ENCODE measurements around the gene LPCAT2. TPM values are rescaled to one million over a fixed set of nuclear protein-coding genes. Genes with fewer than 3 reads are reported as not detected.

LPCAT2 gene
- total and polyA plus RNA-seq, 2 of the 13 experiments (the other 11 are each of a cell fraction or from before 2014, with no cell fraction given): 9.9 to 17.6 TPM

DNA sequence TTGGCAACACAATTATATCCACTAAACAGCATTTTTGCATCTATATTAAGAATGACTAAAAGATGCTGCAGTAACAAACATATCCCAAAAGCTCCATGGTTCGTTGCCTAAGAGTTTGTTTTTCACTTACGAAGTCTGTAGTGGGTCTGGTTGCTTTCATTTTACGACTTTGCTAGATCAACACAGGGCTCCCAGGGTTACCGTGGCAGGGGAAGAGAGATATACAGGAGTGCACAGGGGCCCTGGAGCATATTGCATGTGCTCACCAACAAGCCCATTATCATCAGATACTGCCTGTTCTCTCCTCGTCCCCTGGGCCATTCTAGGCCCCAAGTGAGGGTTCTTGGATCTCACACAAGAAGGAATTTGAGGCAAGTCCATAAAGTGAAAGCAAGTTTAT is 33.0 kb upstream of the LPCAT2 start:
- peaks cover 15% of the 10 kb centered on the region for H3K4me1 ChIP-seq (ENCODE audit: insufficient read depth, low read length)
- no peak overlapping the region for H2AFZ ChIP-seq (ENCODE audit: low read length)
- DNase-seq (ENCODE audit: low spot score) (no peak), ATAC-seq (peak; percentile 28; the same call in 1 of the 3 replicates), FAIRE-seq (no peak)
- H3K9ac ChIP-seq (ENCODE audit: insufficient read depth, low read depth, low read length): no peak overlapping the region
- peaks cover 4 to 49% of the 10 kb centered on the region in 2 experiments; a peak in 4 of 5 replicates for H3K27me3 ChIP-seq (ENCODE audit: control insufficient read depth in 1 of 2, insufficient read depth in 2 of 2, low read length in 2 of 2)
- POLR2A ChIA-PET: no interaction called here
- WGBS (ENCODE audit: low lambda C conversion rate): 2% methylated on average over 5 of the region's 5 CpGs
- H4K20me1 ChIP-seq (ENCODE audit: insufficient read depth, low read length): no peaks in the 10 kb centered on the region
- no peaks in the 10 kb centered on the region for H3K9me3 ChIP-seq (ENCODE audit: low read length)
- TF ChIP-seq ZNF12 (CRISPR knock-in tag; IDR thresholded peaks at IDR 0.05): 0 out of 2 replicates have a peak, but pooled peaks have one; percentile 47
- no peak for TF ChIP-seq ZNF484 (CRISPR knock-in tag; IDR thresholded peaks at IDR 0.05; ENCODE audit: borderline replicate concordance, low read depth)
- H3K4me3 ChIP-seq (replicated peaks in 1 of 3; ENCODE audit: insufficient read depth in 1 of 3, low read depth in 2 of 3, low read length in 3 of 3): no peak overlapping the region
- no TSS peak for BruUV-seq (replicated peaks)
- intact Hi-C loops (cut with micrococcal nuclease; ENCODE audit: unreplicated experiment) (no loop called here), in situ Hi-C loops (cut with HindIII; ENCODE audit: extremely low pct_ligation_motif_present, low pct_unique_long_range_greater_than_20kb) (no loop called here)
- CTCF ChIA-PET (ENCODE audit: low intra/inter-chr PET ratio, low total read pairs): no interaction called here
- no peak overlapping the region for H3K27ac ChIP-seq (ENCODE audit: extremely low read length, insufficient read depth, low read length)
- H3K79me2 ChIP-seq (ENCODE audit: insufficient read depth, low read length): no peaks in the 10 kb centered on the region
- H3K4me2 ChIP-seq (ENCODE audit: low read depth, low read length): peak overlapping the region; percentile 8; the same call in 1 of the 2 replicates
- no peaks in the 10 kb centered on the region for H3K36me3 ChIP-seq (replicated peaks in 1 of 2; ENCODE audit: control insufficient read depth in 1 of 2, insufficient read depth in 2 of 2, low read length in 2 of 2)

DNA sequence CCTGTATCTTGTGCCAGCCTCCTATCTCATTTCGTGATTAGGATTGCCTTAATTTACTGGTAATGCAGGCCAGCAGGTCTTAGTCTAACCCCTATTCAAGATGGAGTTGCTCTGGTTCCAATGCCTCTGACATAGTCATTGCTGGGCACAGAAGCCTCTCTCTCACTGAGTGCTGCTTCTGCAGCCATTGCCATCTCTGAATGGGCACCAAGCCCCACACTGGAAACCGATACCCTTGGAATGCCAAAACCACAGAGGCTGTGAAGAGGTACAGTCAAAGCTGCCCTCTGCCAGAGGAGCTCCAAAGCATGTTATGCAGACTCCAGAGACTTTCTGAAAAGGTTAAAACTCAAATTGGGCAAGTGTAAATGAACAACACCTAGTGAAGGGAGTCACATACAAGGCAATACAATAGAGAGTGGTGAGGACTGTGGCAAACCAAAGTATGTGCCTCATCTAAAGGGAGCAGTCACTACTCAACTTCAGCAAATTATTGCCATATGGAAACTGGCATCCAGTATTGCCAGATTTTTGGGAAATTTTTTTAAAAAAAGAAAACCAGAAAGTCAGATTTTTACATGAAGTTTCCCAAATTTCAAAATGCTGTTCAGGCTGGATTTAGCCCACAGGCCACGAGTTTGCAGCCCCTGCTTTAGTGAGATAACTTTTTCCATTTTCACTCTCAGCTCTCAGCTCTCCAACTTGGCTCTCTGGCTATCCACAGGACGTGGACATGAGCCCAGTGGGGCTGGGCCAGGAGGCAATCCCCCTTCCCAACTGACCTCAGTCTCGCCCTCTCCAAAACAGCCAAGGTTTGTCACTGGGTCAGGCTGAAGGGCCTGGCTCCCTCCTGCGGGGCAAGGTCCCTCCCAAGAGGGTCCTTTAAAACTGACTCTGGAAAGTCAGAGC is 32.0 kb upstream of the LPCAT2 start:
- no TSS peak for BruUV-seq (replicated peaks)
- FAIRE-seq: no peak
- H3K4me3 ChIP-seq (replicated peaks in 1 of 3; ENCODE audit: insufficient read depth in 1 of 3, low read depth in 2 of 3, low read length in 3 of 3): no peak overlapping the region
- ATAC-seq: no peak
- in situ Hi-C loops (cut with HindIII; ENCODE audit: extremely low pct_ligation_motif_present, low pct_unique_long_range_greater_than_20kb) (no loop called here), intact Hi-C loops (cut with micrococcal nuclease; ENCODE audit: unreplicated experiment) (no loop called here)
- no peak for DNase-seq (ENCODE audit: low spot score)
- no peak overlapping the region for H3K9ac ChIP-seq (ENCODE audit: insufficient read depth, low read depth, low read length)
- H3K27me3 ChIP-seq (ENCODE audit: control insufficient read depth in 1 of 2, insufficient read depth in 2 of 2, low read length in 2 of 2): peaks cover 4 to 44% of the 10 kb centered on the region in 2 experiments; a peak in 4 of 5 replicates
- no peaks in the 10 kb centered on the region for H3K36me3 ChIP-seq (replicated peaks in 1 of 2; ENCODE audit: control insufficient read depth in 1 of 2, insufficient read depth in 2 of 2, low read length in 2 of 2)
- CTCF ChIA-PET (ENCODE audit: low intra/inter-chr PET ratio, low total read pairs): no interaction called here
- H3K27ac ChIP-seq (ENCODE audit: extremely low read length, insufficient read depth, low read length): no peak overlapping the region
- H3K4me1 ChIP-seq (ENCODE audit: insufficient read depth, low read length): peaks cover 15% of the 10 kb centered on the region
- 41% methylated on average over 6 of the region's 6 CpGs for WGBS (ENCODE audit: low lambda C conversion rate)
- no peak overlapping the region for H2AFZ ChIP-seq (ENCODE audit: low read length)
- no peak overlapping the region for H3K4me2 ChIP-seq (ENCODE audit: low read depth, low read length)
- H3K79me2 ChIP-seq (ENCODE audit: insufficient read depth, low read length): no peaks in the 10 kb centered on the region
- no peaks in the 10 kb centered on the region for H4K20me1 ChIP-seq (ENCODE audit: insufficient read depth, low read length)
- POLR2A ChIA-PET: no interaction called here
- no peaks in the 10 kb centered on the region for H3K9me3 ChIP-seq (ENCODE audit: low read length)
- no peak for TF ChIP-seq ZNF616 (CRISPR knock-in tag; IDR thresholded peaks at IDR 0.05; ENCODE audit: low read depth)
- TF ChIP-seq FOXJ3 (CRISPR knock-in tag; IDR thresholded peaks at IDR 0.05; ENCODE audit: borderline replicate concordance): no peak
- TF ChIP-seq GTF2F1 (IDR thresholded peaks at IDR 0.05; ENCODE audit: low read length): no peak
- TF ChIP-seq, protein P1, sequence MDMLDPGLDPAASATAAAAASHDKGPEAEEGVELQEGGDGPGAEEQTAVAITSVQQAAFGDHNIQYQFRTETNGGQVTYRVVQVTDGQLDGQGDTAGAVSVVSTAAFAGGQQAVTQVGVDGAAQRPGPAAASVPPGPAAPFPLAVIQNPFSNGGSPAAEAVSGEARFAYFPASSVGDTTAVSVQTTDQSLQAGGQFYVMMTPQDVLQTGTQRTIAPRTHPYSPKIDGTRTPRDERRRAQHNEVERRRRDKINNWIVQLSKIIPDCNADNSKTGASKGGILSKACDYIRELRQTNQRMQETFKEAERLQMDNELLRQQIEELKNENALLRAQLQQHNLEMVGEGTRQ (IDR thresholded peaks at IDR 0.05; ENCODE audit: low read depth, low read length): no peak
- TF ChIP-seq, protein P1 (CRISPR knock-in tag; IDR thresholded peaks at IDR 0.05; ENCODE audit: borderline replicate concordance): no peak
- TF ChIP-seq ZNF121 (CRISPR knock-in tag; IDR thresholded peaks at IDR 0.05): no peak
- no peak for TF ChIP-seq KLF9 (CRISPR knock-in tag; IDR thresholded peaks at IDR 0.05; ENCODE audit: low read depth)
- no peak for TF ChIP-seq SIN3A (IDR thresholded peaks at IDR 0.05; ENCODE audit: borderline replicate concordance, low read depth, low read length)
- TF ChIP-seq ZFP1 (CRISPR knock-in tag; IDR thresholded peaks at IDR 0.05): no peak
- no peak for TF ChIP-seq ZNF687 (CRISPR knock-in tag; IDR thresholded peaks at IDR 0.05)

Measured in HepG2 (cell line).